GM21360 (cell line): ENCODE data around the gene STXBP3.
"Not testable (repeated sequence)": the region's sequence is repeated elsewhere in the genome, so short reads cannot be mapped to it uniquely, and the experiment has no call there.

Experiments used
- ATAC-seq: cut with Tn5 transposase; IDR thresholded peaks from one replicate; pipeline ENCODE4 v1.9.1; 2021; ENCODE audit warnings: mild to moderate bottlenecking, moderate library complexity; ENCODE audit not compliant: unreplicated experiment

The STXBP3 gene, protein sequence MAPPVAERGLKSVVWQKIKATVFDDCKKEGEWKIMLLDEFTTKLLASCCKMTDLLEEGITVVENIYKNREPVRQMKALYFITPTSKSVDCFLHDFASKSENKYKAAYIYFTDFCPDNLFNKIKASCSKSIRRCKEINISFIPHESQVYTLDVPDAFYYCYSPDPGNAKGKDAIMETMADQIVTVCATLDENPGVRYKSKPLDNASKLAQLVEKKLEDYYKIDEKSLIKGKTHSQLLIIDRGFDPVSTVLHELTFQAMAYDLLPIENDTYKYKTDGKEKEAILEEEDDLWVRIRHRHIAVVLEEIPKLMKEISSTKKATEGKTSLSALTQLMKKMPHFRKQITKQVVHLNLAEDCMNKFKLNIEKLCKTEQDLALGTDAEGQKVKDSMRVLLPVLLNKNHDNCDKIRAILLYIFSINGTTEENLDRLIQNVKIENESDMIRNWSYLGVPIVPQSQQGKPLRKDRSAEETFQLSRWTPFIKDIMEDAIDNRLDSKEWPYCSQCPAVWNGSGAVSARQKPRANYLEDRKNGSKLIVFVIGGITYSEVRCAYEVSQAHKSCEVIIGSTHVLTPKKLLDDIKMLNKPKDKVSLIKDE

DNA sequence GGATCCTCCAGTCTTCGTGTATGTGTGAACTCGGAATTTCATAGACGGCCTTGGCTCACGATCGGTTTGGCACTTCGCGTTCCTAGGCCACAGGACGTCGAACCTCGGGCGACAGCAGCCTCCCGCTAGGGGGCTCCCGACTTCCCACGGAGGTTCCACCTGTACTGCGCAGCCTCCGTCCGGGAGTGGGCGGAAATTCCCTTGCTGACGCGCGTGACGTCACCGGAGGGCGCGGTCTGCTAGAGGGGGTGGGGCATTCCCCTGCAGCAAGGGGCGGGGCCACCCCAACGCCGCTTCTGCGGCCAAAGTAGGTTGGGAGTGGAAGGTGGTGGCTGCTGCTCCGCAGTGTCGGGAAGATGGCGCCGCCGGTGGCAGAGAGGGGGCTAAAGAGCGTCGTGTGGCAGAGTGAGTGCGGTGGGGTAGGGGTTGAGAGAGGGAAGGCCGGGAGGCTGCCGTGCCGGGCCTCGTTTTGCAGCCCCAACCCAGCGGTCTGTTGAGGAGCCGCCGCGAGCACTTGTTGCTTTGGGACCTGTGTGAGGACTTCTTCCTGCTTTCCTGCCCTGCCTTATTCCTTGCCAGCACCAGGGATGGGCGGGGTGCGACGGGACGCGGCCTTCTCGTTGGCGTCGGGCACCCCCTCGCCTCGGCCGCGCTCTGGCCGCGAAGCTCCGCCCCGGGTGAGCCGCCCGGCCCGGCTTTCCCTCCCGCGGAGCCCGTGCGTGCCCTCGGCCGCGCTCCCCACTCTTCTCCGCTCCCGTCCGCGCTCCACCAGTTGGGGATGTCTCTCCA lies at the start of gene STXBP3:
TSS of gene STXBP3 (plus strand) at position 293 of the 789 bp plus-strand sequence. CDS start at position 357, 64 bp downstream.
- peak; percentile 84 for ATAC-seq

- ATAC-seq: no peak
Measured at GRCh38 chr1:108699375-108700332, 46.8 kb upstream of the STXBP3 start.

- ATAC-seq: no peak
Measured at GRCh38 chr1:108701176-108701849, 45.2 kb upstream of the STXBP3 start.

GRCh38 chr1:108702109-108702508 lies 44.4 kb upstream of the STXBP3 start:
- ATAC-seq: not testable (repeated sequence)

- ATAC-seq: no peak
Measured at GRCh38 chr1:108703939-108704338, 42.5 kb upstream of the STXBP3 start.

GRCh38 chr1:108704496-108704895 lies 42.0 kb upstream of the STXBP3 start:
- no peak for ATAC-seq

DNA sequence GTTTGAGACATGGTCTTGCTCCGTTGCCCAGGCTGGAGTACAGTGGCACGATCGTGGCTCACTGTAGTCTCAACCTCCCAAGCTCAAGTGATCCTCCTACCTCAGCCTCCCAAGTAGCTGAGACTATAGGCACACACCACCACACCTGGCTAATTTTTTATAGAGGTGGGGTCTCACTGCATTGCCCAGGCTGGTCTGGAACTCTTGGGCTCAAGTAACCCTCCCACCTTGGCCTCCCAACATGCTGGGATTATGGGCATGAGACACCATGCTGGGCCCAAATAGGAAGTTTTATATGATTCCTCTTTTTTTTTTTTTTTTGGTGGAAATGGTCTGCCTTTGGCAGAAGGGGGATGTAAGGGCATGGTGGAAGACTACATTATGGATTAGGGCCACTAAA lies 39.8 kb upstream of the STXBP3 start:
- no peak for ATAC-seq

- no peak for ATAC-seq
Measured at GRCh38 chr1:108708691-108709660, 37.5 kb upstream of the STXBP3 start.

GRCh38 chr1:108712606-108713150 lies 33.8 kb upstream of the STXBP3 start, which contains the start of gene FNDC7:
FNDC7 (plus strand) TSS chr1:108712908; CDS start chr1:108712934, 26 bp downstream.
- ATAC-seq: no peak

GRCh38 chr1:108715932-108716331 lies 30.5 kb upstream of the STXBP3 start:
- ATAC-seq: no peak

DNA sequence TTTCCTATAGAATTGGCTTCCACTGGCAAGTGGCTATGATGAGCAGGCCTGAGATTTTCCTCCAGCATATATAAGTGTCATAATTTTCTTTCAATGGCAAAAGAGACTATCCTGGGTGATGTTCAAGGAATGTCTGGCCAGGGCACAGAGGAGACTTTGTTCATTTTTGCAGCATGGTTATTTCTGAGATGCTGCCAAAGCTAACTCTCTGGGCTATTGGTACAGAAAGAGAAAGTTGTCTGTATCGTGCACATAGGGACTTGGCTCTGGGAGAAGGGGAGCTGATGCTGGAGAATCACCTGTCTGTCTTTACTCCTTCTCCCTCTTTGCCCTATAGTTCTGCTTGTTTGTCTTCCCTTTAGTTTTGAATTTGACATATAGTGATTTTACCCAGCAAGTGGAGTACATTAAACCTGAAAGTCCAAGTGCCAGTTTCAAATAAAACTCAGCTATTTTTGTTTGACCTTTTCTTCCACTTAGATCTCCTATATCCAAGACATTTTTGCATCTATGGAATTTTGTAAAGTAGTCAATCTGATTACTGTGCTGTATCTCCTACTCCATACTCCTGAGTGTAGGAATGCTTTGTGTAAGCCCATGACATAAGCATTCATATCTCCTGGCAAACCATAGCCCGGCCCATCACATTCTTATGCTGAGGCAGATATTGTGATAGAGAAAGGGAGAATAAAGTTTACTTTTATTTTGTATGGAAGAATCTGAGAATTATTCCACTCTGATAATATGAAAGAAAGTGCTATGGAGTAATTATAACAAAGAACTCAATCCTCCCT lies 29.8 kb upstream of the STXBP3 start:
- ATAC-seq: no peak

- ATAC-seq: no peak
Measured at GRCh38 chr1:108717774-108718316, 28.6 kb upstream of the STXBP3 start.

DNA sequence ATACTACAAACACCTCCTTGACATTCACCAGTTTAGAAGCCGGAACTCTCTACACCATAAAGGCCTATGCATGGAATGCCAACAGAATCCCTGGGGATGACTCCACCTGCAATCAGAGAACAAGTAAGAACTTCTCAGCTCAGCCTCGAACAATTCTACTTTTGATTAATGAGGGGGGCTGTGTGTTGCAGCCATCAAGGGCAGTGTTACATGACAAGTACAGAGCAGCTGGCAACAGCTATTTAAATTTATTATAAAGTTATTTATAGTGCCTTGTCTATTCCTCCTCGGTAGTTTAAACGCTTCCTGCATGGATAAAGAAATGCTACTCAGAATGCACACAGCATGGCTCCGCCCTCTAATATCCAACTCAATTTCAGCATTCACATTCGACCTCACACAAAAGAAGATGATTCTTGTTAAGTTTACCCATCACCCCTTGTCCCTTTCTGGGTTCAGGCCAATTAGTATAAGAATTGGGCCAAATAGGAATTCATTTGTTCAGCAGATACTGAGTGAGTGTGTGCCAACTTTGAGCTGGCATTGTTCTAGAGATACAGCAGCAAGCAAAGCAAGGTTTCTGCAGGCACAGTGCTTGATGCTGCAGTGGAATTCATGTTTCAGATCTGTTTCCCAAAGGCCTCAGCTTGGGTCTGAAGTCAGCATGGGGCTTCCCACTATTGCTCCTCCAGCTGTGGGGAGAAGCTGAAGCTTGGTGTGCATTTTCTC lies 27.4 kb upstream of the STXBP3 start:
- no peak for ATAC-seq

DNA sequence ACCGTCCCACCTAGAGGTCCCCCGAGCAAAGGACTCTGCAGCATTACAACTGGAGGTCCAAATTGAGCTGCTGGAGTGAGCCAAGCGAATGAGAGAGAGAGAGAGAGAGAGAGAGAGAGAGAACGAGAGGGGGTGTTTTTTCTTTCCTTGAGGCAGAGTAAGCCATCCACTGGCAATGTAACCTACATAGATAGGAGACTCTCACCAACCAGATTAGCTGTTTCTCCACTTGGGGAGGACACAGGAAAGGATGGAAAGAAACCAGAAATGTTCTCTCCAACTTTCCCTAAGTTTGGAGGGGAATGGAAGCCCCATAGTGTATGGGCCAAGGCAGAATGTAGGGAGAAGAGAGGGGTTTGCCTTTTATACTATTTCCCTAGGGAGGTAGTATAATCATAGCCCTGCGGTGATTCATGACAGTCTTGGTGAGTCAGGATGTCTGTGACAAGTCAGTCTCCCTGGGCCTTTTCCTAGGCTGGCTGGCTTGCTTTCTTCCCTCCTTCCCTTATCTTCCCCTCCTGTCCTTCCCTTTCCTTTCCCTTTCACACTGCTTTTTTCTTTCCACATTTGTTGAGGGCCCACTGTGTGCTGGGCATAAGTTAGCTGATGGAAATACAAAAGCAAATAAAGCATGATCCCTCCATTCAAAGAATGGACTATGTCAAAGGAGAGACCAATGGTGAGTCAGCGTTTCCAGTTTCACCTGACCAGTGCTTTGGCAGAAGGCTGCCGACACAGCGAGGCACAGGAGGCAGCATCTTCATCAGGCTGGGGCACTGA lies 26.6 kb upstream of the STXBP3 start:
- ATAC-seq: no peak

DNA sequence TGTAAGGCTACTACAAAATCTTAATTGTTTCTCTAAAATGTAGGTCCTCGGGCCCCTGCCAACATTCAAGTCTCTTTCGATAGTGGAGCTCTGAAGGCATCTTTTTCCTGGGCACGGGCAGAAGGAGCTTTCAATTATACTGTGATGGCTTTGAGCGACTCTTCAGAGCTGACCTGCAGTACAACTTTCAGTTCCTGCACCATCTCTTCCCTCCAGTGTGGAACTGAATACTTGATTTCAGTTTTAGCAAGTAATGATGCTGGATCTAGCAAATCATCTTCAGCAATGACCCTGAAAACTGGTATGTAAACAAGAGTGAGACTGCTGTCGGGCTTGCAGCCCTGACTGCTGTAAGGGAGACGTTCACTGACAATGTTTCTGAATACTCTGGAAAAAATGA lies 24.2 kb upstream of the STXBP3 start:
- ATAC-seq: no peak

DNA sequence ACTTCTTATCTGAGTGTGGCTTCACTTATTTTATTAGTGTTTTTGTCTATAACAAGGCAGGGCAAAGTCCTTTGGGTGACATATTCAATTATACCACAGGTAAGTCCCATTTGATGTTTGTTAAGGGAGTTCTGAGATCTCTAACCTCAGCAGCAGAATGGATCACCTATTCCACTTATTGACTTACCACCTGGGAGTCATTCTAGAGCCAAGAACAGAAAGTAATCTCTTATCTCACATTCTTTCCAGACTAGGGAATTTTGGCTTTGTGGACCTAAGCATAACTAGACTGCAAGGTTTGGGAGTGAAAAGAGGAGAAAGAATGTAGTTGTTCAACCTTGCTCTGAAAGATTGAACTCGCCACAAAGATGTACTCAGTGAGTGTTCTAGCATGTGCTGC lies 20.6 kb upstream of the STXBP3 start:
- no peak for ATAC-seq
